GM10266 (cell line): ENCODE measurements around the gene DUSP6.

ENCODE experiments used
- DNase-seq: peaks from one replicate; pipeline ENCODE4 v3.0.0; 2012; ENCODE audit errors: extremely low spot score
- CTCF ChIP-seq: IDR thresholded peaks from 2 replicates; pipeline ENCODE4 v1.5.1; 2012; ENCODE audit warnings: mild to moderate bottlenecking, low read depth; ENCODE audit not compliant: control insufficient read depth, insufficient read depth; ENCODE audit errors: missing control alignments

Gene DUSP6

DNA sequence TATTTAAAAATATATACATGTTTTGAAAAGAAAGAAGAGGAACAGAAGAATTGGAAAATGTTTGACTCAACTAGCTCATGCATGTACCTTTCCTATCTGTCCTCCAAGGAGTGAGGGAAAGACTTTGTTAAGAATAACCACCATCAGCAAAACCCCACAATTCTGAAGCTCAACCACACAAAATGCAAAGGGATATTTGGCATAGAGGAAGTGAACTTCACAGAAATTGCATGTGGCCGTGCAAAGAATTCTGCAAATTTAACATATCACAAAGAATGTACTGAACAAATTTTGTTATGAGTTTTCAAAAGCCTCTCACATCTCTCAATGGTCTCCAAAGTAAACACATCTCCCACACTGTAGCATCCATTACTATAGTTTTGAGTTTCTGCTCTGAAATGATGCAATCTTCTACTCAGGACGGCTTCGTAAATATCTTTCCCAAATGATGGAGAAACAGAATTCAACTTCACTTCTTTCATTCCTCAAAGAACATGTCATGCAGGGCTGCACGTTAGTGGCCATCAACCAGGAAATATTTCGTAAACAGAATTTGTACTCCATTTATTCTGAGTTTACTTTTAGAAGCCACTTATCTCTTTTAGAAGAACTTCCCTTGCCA, 17.6 kb downstream of the DUSP6 start:
- no peak for DNase-seq
- no peak for TF ChIP-seq CTCF

DNA sequence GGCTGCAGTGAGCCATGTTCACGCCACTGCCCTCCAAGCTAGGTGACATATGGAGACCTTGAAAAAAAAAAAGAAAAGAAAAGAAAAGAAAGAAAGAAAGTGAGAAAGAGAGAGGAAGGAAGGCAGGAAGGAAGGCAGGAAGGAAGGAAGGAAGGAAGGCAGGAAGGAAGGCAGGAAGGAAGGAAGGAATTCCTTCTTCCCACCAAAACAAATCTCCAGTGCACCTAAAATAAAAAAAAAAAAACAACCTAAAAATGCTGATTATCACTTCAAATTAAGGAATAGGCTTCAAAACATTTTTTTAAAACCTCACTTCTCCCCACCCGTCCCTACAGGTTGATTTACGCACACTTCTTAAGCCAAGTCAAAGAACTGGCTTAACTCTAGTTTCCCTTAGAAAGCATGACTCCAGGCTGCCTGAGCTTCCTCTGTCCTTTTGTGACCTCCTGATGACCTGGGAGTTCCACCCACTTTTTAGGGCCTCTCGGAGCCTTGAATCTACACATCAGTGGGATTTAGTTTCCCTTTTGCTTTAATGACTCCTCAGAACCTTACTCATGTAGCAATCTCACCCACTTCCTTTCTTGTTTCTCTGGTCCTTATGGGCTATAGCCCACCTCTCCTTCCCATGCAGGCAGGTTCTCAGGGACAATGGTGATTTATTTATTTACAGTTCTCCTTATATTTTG, 18.6 kb downstream of the DUSP6 start:
- DNase-seq: no peak
- TF ChIP-seq CTCF: no peak

GRCh38 chr12:89328151-89329030, 23.9 kb downstream of the DUSP6 start:
- no peak for TF ChIP-seq CTCF
- DNase-seq: no peak

GRCh38 chr12:89327486-89328094, 24.7 kb downstream of the DUSP6 start:
- no peak for TF ChIP-seq CTCF
- no peak for DNase-seq

DNA sequence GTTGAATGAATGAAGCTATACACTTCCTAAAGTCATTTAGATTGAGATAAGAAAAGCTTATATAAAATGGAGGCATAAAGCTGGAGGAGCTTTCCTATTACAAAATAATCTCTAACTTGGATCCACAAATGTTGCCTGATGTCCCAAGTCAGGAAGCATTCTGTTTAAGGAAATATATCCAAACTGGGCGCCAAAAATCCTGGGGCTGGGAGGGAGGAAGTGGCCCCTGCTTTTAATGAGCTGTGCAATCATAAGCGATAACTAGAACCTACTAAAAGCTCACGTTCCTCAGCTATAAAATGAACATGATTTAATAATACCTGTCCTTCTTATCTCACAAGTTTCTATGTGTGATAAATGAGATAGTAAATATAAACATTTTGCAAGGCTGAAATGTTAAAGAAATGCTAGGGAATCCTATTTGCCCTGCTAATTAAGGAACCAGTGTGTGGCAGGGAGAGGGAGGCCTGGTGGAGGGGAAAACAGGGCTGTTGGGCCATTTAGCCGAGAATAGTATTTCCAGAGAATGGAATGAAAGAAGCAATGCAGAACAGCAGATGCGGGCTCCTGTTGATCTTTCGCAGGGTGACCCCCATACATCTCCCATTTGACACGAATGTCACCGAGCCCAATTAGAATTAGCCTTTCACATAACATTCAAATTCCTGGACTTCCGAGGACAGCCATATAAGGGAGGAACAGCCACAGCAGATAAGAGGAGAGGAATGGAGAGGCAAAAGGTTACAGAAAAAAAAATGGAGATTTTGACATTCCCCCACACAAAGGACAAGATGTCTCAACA, 25.9 kb downstream of the DUSP6 start:
- TF ChIP-seq CTCF: no peak

DNA sequence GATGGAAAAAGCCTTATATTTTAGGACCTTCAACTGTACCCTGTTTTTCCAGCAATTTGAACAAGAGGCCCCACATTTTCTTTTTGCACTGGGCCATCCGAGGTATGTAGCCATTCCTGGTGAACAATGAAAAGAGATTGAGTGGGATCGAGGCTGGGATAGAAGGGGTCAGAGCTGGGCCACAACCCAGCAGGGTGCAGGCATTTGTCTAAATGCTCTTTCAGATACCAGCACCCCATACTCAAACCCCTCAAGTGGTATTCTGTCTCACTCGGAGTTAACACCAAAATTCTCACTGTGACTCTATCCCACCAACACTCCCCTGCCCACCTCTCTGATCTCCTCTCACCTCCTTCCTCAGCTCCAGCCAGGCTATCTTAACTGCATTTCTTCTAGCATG, 26.8 kb downstream of the DUSP6 start:
- no peak for DNase-seq
- TF ChIP-seq CTCF: no peak

More for the DNA sequence above, 25.9 kb downstream of the DUSP6 start:
- no peak for DNase-seq
